Activated CD4-positive, alpha-beta T cell treated with anti-CD3 and anti-CD28 coated beads, Interleukin-2, amount 50 U/mL, for 16 hours (primary cell): ENCODE results near the gene PRDM15.
"Not testable (repeated sequence)": the region's sequence is repeated elsewhere in the genome, so short reads cannot be mapped to it uniquely, and the experiment has no call there.

Source experiments
- DNase-seq: peaks from one replicate; pipeline ENCODE4 v3.0.0-alpha.2; 2020

The PRDM15 gene

GRCh38 chr21:41801321-41802197 lies 77.6 kb downstream of the PRDM15 start:
- no peak for DNase-seq

GRCh38 chr21:41800425-41801320 lies 78.5 kb downstream of the PRDM15 start:
- no peak for DNase-seq

- no peak for DNase-seq
Measured at GRCh38 chr21:41799763-41800162, 79.4 kb downstream of the PRDM15 start.

- no peak for DNase-seq
Measured at GRCh38 chr21:41798326-41798725, 80.8 kb downstream of the PRDM15 start.

- no peak for DNase-seq
Measured at GRCh38 chr21:41796476-41797080, 82.6 kb downstream of the PRDM15 start.

- DNase-seq = no peak
Measured at GRCh38 chr21:41795726-41796125, 83.4 kb downstream of the PRDM15 start.

- no peak for DNase-seq
Measured at GRCh38 chr21:41794600-41794999, 84.5 kb downstream of the PRDM15 start.

- DNase-seq = no peak
Measured at GRCh38 chr21:41792711-41793110, 86.4 kb downstream of the PRDM15 start.

GRCh38 chr21:41786509-41786987 lies 92.6 kb downstream of the PRDM15 start:
- DNase-seq = no peak

GRCh38 chr21:41785262-41785661 lies 93.9 kb downstream of the PRDM15 start:
- DNase-seq = not testable (repeated sequence)

- DNase-seq = no peak
Measured at GRCh38 chr21:41784456-41785102, 94.6 kb downstream of the PRDM15 start.

- no peak for DNase-seq
Measured at GRCh38 chr21:41783476-41784180, 95.5 kb downstream of the PRDM15 start.

- DNase-seq = no peak
Measured at GRCh38 chr21:41781050-41781410, 98.1 kb downstream of the PRDM15 start.

- DNase-seq = no peak
Measured at GRCh38 chr21:41780337-41781049, 98.7 kb downstream of the PRDM15 start.

- DNase-seq = no peak
Measured at GRCh38 chr21:41779659-41780058, 99.5 kb downstream of the PRDM15 start.

- DNase-seq = no peak
Measured at GRCh38 chr21:41778930-41779600, 100.1 kb downstream of the PRDM15 start.

- DNase-seq = no peak
Measured at GRCh38 chr21:41777951-41778815, 101.0 kb downstream of the PRDM15 start.

GRCh38 chr21:41776778-41777177 lies 102.4 kb downstream of the PRDM15 start:
- DNase-seq = no peak

- no peak for DNase-seq
Measured at GRCh38 chr21:41775149-41775472, 104.0 kb downstream of the PRDM15 start.
